GM23248 (cell line): Measurements from ENCODE around the gene MYO5B. TPM values are rescaled to one million over a fixed set of nuclear protein-coding genes. Genes with fewer than 3 reads are reported as not detected.

Source experiments
- DNase-seq: peaks from one replicate; pipeline ENCODE4 v3.0.0-alpha.2; 2015
- H2AFZ ChIP-seq: fragments of 200-600 bp; sonication (generic); 2 replicates; pipeline ENCODE4 v1.6.1; 2016; ENCODE audit warnings: antibody characterized with exemption
- H3F3A ChIP-seq: fragments of 200-600 bp; sonication (generic); 2 replicates; pipeline ENCODE4 v1.6.1; 2016; ENCODE audit warnings: mild to moderate bottlenecking, antibody characterized with exemption, mixed run types; ENCODE audit not compliant: insufficient read depth
- H3K27ac ChIP-seq: fragments of 200-600 bp; sonication (generic); 2 replicates; pipeline ENCODE4 v1.5.1; 2016; ENCODE audit warnings: mild to moderate bottlenecking
- H3K27me3 ChIP-seq: fragments of 200-600 bp; sonication (generic); replicated peaks from 2 replicates; pipeline ENCODE4 v1.6.1; 2016; ENCODE audit warnings: mild to moderate bottlenecking; ENCODE audit not compliant: insufficient read depth
- H3K36me3 ChIP-seq: fragments of 200-600 bp; sonication (generic); 2 replicates; pipeline ENCODE4 v1.6.1; 2016; ENCODE audit warnings: low read depth, mild to moderate bottlenecking
- H3K4me1 ChIP-seq: fragments of 200-600 bp; sonication (generic); 2 replicates; pipeline ENCODE4 v1.6.1; 2016; ENCODE audit warnings: mild to moderate bottlenecking; ENCODE audit not compliant: insufficient read depth
- H3K4me2 ChIP-seq: fragments of 200-600 bp; sonication (generic); one replicate; pipeline ENCODE4 v1.6.1; 2016; ENCODE audit warnings: mild to moderate bottlenecking; ENCODE audit not compliant: unreplicated experiment
- H3K4me3 ChIP-seq: fragments of 200-600 bp; sonication (generic); 2 replicates; pipeline ENCODE4 v1.5.1; 2016; ENCODE audit warnings: mild to moderate bottlenecking
- H3K79me2 ChIP-seq: fragments of 200-600 bp; sonication (generic); 2 replicates; pipeline ENCODE4 v1.6.1; 2016; ENCODE audit warnings: mild to moderate bottlenecking; ENCODE audit not compliant: insufficient read depth
- H3K9ac ChIP-seq: fragments of 200-600 bp; sonication (generic); 2 replicates; pipeline ENCODE4 v1.6.1; 2016; ENCODE audit warnings: mild to moderate bottlenecking
- H3K9me2 ChIP-seq: fragments of 200-600 bp; sonication (generic); 2 replicates; pipeline ENCODE4 v1.6.1; 2016; ENCODE audit warnings: mixed run types, mild to moderate bottlenecking, moderate library complexity; ENCODE audit not compliant: insufficient read depth
- H3K9me3 ChIP-seq: fragments of 200-600 bp; sonication (generic); one replicate; pipeline ENCODE4 v1.6.1; 2017; ENCODE audit warnings: low read depth
- H4K20me1 ChIP-seq: fragments of 200-600 bp; sonication (generic); 2 replicates; pipeline ENCODE4 v1.6.0; 2016; ENCODE audit not compliant: insufficient read depth
- EZH2 ChIP-seq: fragments of 200-600 bp; sonication (generic); IDR thresholded peaks from 2 replicates; pipeline ENCODE4 v1.6.1; 2018; ENCODE audit warnings: antibody characterized with exemption, mild to moderate bottlenecking; ENCODE audit not compliant: insufficient read depth, poor library complexity, severe bottlenecking
- EZH2phosphoT487 ChIP-seq: fragments of 200-600 bp; sonication (generic); IDR thresholded peaks from 2 replicates; pipeline ENCODE4 v1.6.1; 2018; ENCODE audit warnings: antibody characterized with exemption, moderate library complexity, mild to moderate bottlenecking, low read depth; ENCODE audit not compliant: insufficient read depth
- WGBS, 2 experiments: methylation state at CpG; one replicate each; pipeline ENCODE4 v1.1.6; 2015 to 2017; ENCODE audit warnings: low lambda C conversion rate in 2 of 2, low coverage in 1 of 2; ENCODE audit errors: missing lambda C conversion rate in 2 of 2; 5-methylcytosine and 5-hydroxymethylcytosine counted together
- in situ Hi-C: fragments of 300-500 bp; cut with MboI; formaldehyde crosslinking; loops from 2 replicates; pipeline ENCODE4 v1.15.0; 2020
- polyA plus RNA-seq: library from polyadenylated mRNA; unstranded; fragments of >200 nt; fragmentation: Nextera tagmentation; extraction: Ambion mirVana; gene quantifications from 2 replicates; pipeline ENCODE4 v1.2.1, GENCODE V29; 2016
- total RNA-seq: library from RNA; depleted of rRNA; stranded (reverse); fragments of >200 nt; shearing (Covaris generic); gene quantifications from 2 replicates; pipeline ENCODE4 v1.2.3, GENCODE V29; 2014

MYO5B gene
- total and polyA plus RNA-seq, 2 experiments from 2014 or later = 0.03 TPM; not detected in 1

DNA sequence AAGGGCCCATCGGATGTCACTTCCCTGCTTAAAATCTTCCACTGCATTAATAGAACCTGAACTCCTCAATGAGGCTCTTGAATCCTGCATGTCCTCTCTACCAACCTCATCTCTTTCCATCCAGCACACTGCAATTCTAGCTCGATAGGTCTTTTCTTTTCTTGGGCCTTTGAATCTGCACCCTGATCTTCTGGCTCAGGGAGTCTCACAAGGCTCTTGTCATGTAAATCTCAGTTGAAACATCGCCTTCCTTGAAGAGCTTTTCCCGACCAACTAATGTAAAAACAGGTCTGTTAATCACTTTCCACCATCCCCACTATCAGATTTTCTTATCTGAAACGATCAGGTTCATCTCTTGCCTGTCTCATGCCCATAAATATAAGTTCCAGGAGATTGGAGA, 120.5 kb downstream of the MYO5B start:
- H3K79me2 ChIP-seq = no peaks in the 10 kb centered on the region
- no peak for DNase-seq
- 17 to 24% methylated on average over 5 of the region's 5 CpGs for whole genome bisulfite sequencing, 2 experiments

DNA sequence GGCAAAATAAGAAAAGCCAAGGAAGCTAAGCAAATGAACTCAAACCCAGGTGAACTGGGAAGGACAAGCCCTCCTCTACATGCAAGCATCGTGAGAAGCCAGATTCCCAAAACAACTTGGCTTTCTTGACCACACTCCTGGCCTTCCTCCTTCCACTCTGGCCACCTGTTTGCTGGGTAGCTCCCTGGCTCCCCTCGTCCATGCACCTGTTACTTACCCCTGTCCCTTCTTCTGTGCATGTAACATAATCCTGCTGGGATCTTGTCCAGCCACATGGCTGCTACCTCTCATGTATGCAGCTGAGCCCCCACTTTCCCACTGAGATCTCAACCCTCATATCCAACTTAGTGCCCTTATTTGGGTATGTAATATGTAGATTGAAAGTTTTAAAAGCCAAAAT, 121.6 kb downstream of the MYO5B start:
- 0 to 6% methylated on average over 2 of the region's 2 CpGs for WGBS, 2 experiments
- Histone ChIP-seq H2AFZ (no peak overlapping the region), H3K79me2 (no peaks in the 10 kb centered on the region), H3F3A (no peaks in the 10 kb centered on the region), H3K9me3 (no peaks in the 10 kb centered on the region), H3K9ac (no peak overlapping the region), H3K27ac (no peak overlapping the region), H3K4me2 (no peak overlapping the region), H4K20me1 (no peaks in the 10 kb centered on the region), H3K4me1 (no peaks in the 10 kb centered on the region), H3K36me3 (no peaks in the 10 kb centered on the region), H3K9me2 (no peaks in the 10 kb centered on the region), H3K27me3 (no peaks in the 10 kb centered on the region), H3K4me3 (no peak overlapping the region)
- DNase-seq = no peak
- in situ Hi-C loops = no loop called here
- no peak for TF ChIP-seq EZH2
- no peak for TF ChIP-seq EZH2phosphoT487

More for the DNA sequence above, 120.5 kb downstream of the MYO5B start:
- Histone ChIP-seq H3K4me2 (no peak overlapping the region), H3K27ac (no peak overlapping the region), H3K9me3 (no peaks in the 10 kb centered on the region), H3K4me1 (no peaks in the 10 kb centered on the region), H2AFZ (no peak overlapping the region), H4K20me1 (no peaks in the 10 kb centered on the region), H3F3A (no peaks in the 10 kb centered on the region), H3K27me3 (no peaks in the 10 kb centered on the region), H3K9ac (no peak overlapping the region), H3K4me3 (no peak overlapping the region), H3K36me3 (no peaks in the 10 kb centered on the region), H3K9me2 (no peaks in the 10 kb centered on the region)
- TF ChIP-seq EZH2phosphoT487 (no peak), EZH2 (no peak)
- in situ Hi-C loops = no loop called here

DNA sequence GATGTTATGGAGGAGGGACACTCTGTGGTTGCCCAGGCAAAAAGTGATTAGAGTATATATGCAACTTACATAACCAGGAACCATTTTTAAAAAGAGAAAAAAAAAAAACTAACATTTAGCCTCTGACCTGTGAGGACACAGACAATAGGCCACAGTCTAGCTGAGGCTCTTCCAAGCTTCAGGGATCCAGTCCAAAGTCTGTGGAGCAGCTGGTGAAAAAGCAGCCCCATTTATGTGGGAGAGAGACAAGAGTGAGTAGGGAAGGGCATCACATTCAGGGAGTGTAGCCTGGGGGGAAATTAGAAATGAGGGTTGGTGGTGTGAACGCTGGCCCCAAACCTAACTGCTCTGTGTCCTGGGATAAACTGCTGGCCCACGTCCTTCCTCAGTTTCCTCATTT, 122.8 kb downstream of the MYO5B start:
- WGBS, 2 experiments = 21% methylated on average over 2 of the region's 2 CpGs
- no peaks in the 10 kb centered on the region for H3K36me3 ChIP-seq
- no peaks in the 10 kb centered on the region for H4K20me1 ChIP-seq

DNA sequence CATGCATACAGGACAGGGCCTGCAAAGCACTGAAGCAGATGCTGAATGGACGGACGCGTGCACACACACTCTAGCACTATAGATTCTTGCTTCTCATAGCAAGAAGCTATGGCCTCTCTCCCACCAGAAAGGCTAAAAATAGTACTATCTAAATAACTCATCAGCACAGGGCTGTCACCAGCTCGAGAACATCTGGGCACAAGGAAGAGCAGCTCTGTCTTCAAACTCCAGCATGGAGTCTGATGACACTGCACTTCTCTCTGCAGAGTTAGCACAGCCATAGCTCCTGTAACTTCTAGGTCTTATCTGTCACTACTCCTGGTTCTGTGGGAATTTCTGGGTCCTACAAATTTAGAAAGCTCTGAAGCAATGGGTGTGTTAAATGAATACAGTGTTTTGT, 123.5 kb downstream of the MYO5B start:
- Histone ChIP-seq H3F3A (no peaks in the 10 kb centered on the region), H3K36me3 (no peaks in the 10 kb centered on the region), H3K4me2 (no peak overlapping the region), H4K20me1 (no peaks in the 10 kb centered on the region), H3K79me2 (no peaks in the 10 kb centered on the region), H3K4me3 (no peak overlapping the region), H2AFZ (no peak overlapping the region), H3K9me3 (no peaks in the 10 kb centered on the region), H3K9ac (no peak overlapping the region), H3K9me2 (no peaks in the 10 kb centered on the region), H3K27me3 (peaks cover 7% of the 10 kb centered on the region; the same call in 1 of the 2 replicates), H3K4me1 (no peaks in the 10 kb centered on the region), H3K27ac (no peak overlapping the region)
- TF ChIP-seq EZH2 = no peak
- no peak for TF ChIP-seq EZH2phosphoT487
- in situ Hi-C loops = no loop called here
- WGBS, 2 experiments = 64 to 71% methylated on average over 4 of the region's 4 CpGs
- DNase-seq = no peak

More for the DNA sequence above, 122.8 kb downstream of the MYO5B start:
- H3K9me3 ChIP-seq = no peaks in the 10 kb centered on the region
- no peaks in the 10 kb centered on the region for H3K9me2 ChIP-seq
- H3K9ac ChIP-seq = no peak overlapping the region
- no peak overlapping the region for H3K27ac ChIP-seq
- H3F3A ChIP-seq = no peaks in the 10 kb centered on the region
- TF ChIP-seq EZH2 (no peak), EZH2phosphoT487 (no peak)
- H3K4me3 ChIP-seq = no peak overlapping the region
- in situ Hi-C loops = no loop called here
- 0 out of 2 replicates have a peak, but pooled peaks cover 3% of the 10 kb centered on the region for H3K27me3 ChIP-seq
- no peaks in the 10 kb centered on the region for H3K79me2 ChIP-seq
- DNase-seq = no peak
- no peaks in the 10 kb centered on the region for H3K4me1 ChIP-seq
- no peak overlapping the region for H3K4me2 ChIP-seq
- no peak overlapping the region for H2AFZ ChIP-seq

DNA sequence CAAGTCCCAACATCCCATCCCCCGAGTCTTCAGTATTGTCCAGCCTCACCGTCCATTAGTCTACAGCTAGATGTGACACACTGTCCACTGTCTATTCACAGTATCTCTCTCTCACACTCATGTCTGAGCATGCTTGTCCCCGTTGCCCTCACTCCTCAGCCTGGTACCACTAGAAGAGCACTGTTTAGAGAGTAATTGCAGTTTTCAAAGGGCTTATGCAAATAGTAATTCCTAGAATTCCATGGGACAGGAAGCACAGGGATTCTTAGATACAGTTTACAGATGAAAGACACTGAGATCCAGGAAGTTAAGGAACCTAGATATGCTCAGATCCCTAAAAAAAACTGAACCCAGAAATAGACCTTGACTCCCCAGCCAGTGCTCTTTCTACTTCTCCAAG, 125.5 kb downstream of the MYO5B start:
- Histone ChIP-seq H3K79me2 (no peaks in the 10 kb centered on the region), H3K4me1 (no peaks in the 10 kb centered on the region), H3K9ac (no peak overlapping the region), H4K20me1 (no peaks in the 10 kb centered on the region), H3K4me2 (no peak overlapping the region), H3K4me3 (no peak overlapping the region), H3F3A (no peaks in the 10 kb centered on the region), H3K36me3 (no peaks in the 10 kb centered on the region), H3K9me2 (no peaks in the 10 kb centered on the region), H3K27me3 (peaks cover 7% of the 10 kb centered on the region; the same call in 1 of the 2 replicates), H3K27ac (no peak overlapping the region), H3K9me3 (no peaks in the 10 kb centered on the region), H2AFZ (no peak overlapping the region)
- TF ChIP-seq EZH2 = no peak
- no peak for TF ChIP-seq EZH2phosphoT487
- WGBS, 2 experiments = 39 to 41% methylated on average over 3 of the region's 3 CpGs
- in situ Hi-C loops = no loop called here
- no peak for DNase-seq
